Stomach (tissue), 9 donors: ENCODE results near the gene RTKN2. TPM values are rescaled to one million over a fixed set of nuclear protein-coding genes. Genes with fewer than 3 reads are reported as not detected.

Experiments used
- DNase-seq, 2 donors: peaks; one replicate each; pipeline versions ENCODE4 v3.0.0 to v3.0.0-alpha.2; 2013 to 2019
- H3K27ac ChIP-seq, 5 donors: fragments of 200-600 bp in 4 of 5; sonication (generic) in 4 of 5; one replicate each; pipeline ENCODE4 v1.5.1; 2013 to 2019; ENCODE audit warnings: mild to moderate bottlenecking in 1 of 5, moderate library complexity in 1 of 5
- H3K27me3 ChIP-seq, 3 donors: fragments of 200-600 bp; sonication (generic); one replicate each; pipeline ENCODE4 v1.5.1; 2017 to 2019; ENCODE audit warnings: mixed run types in 1 of 3
- H3K36me3 ChIP-seq, 4 donors: fragments of 200-600 bp; sonication (generic); 1 replicate in 3 of 4; 2 replicates in 1 of 4; pipeline ENCODE4 v1.5.1; 2016 to 2019
- H3K4me1 ChIP-seq, 4 donors: fragments of 200-600 bp; sonication (generic); one replicate each; pipeline ENCODE4 v1.5.1; 2016 to 2019
- H3K4me3 ChIP-seq, 4 donors: fragments of 200-600 bp; sonication (generic) in 3 of 4; one replicate each; pipeline ENCODE4 v1.5.1; 2016 to 2019; ENCODE audit warnings: mild to moderate bottlenecking in 1 of 4
- H3K9me3 ChIP-seq, 4 donors: fragments of 200-600 bp; sonication (generic); one replicate each; pipeline ENCODE4 v1.5.1; 2016 to 2019
- EP300 ChIP-seq: sonication (generic); formaldehyde crosslinking; IDR thresholded peaks from one replicate; pipeline ENCODE4 v1.6.1; 2017; ENCODE audit warnings: antibody characterized with exemption
- POLR2A ChIP-seq, 4 donors: fragments of 450-650 bp; IDR thresholded peaks; one replicate each; pipeline ENCODE4 v1.6.1; 2016; ENCODE audit warnings: antibody characterized with exemption in 4 of 4, control low read depth in 2 of 4, mild to moderate bottlenecking in 1 of 4, moderate library complexity in 1 of 4
- POLR2AphosphoS5 ChIP-seq, 3 donors: sonication (generic); formaldehyde crosslinking; IDR thresholded peaks; one replicate each; pipeline ENCODE4 v1.6.1; 2016; ENCODE audit warnings: antibody characterized with exemption in 3 of 3
- WGBS, 5 donors: extraction: QIAGEN DNeasy Blood & Tissue Kit in 3 of 5; methylation state at CpG; one replicate each; pipeline versions ENCODE4 v1.1.5 to v1.1.7; 2013 to 2018; 5-methylcytosine and 5-hydroxymethylcytosine counted together
- intact Hi-C: fragments of 100-400 bp; cut with DNase I; formaldehyde crosslinking; loops from one replicate; pipeline ENCODE4 v1.15.1; 2023; ENCODE audit warnings: low total_unique reads
- polyA plus RNA-seq, 3 donors: library from polyadenylated mRNA; stranded (reverse); fragments of 200-250 nt; gene quantifications; one replicate each; pipeline ENCODE4 v1.2.3, GENCODE V29; 2013
- total RNA-seq, 5 donors: library from RNA; depleted of rRNA; stranded (reverse); fragments of >200 nt; gene quantifications; one replicate each; pipeline versions ENCODE4 v1.1.0 to v1.2.3, GENCODE V29; 2014 to 2016
- TF ChIP-seq, protein P1 (sequence below), 7 experiments: fragments of 450-650 bp in 4 of 7; fragments of 200-600 bp in 3 of 7; sonication (generic) in 3 of 7; IDR thresholded peaks; one replicate each; pipeline ENCODE4 v1.5.1; 2016 to 2019; ENCODE audit warnings: antibody characterized with exemption in 7 of 7, control low read depth in 2 of 7, mild to moderate bottlenecking in 1 of 7
- donor health status: healthy with polysubstance abuse.
- donor health status: Bipolar disorder and iron deficiency.
- donor health status: healthy.

The RTKN2 gene
- total and polyA plus RNA-seq, 8 donors: 0.15 to 8.4 (median 1.8) TPM; not detected in 2

DNA sequence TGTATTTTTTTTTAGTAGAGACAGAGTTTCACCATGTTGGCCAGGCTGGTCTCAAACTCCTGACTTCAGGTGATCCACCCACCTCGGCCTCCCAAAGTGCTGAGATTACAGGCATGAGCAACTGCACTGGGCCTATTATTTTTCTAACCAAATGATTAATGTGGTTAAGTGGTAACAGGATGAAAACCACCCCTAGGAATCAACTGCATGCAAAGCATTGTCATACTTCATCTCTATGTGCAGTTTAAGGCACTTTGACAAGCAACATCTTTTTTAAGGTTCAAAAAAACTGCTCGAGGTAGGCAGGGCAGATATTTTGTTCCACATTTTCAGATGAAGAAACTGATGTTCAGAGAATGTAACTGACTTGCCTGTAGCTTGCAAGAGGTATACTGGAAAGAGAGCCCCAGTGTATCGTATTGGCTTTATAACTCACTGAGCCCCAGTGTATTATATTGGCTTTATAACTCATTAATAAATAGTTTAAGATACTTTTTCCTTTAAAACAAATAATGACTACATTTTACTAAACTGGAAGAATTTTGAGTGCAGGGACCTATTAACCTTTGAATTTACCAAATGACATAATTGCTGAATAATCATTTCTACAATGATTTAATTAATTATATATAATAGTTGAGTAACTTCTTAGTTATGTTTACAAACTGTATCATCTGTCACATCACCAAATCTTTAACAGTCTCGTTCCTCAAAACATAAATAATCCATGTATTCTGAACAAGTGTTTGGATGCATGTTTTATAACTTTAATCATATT lies 38.1 kb downstream of the RTKN2 start:
- intact Hi-C loops: no loop called here
- Histone ChIP-seq H3K4me1 (peaks cover 0 to 7% (median 0%) of the 10 kb centered on the region in 4 donors), H3K9me3 (no peaks in the 10 kb centered on the region), H3K27me3 (no peaks in the 10 kb centered on the region), H3K4me3 (no peak overlapping the region), H3K36me3 (no peaks in the 10 kb centered on the region), H3K27ac (no peak overlapping the region)
- TF ChIP-seq EP300 (no peak), POLR2AphosphoS5 (IDR thresholded peaks at IDR 0.05) (no peak), POLR2A (IDR thresholded peaks at IDR 0.05) (no peak)
- TF ChIP-seq, protein P1, sequence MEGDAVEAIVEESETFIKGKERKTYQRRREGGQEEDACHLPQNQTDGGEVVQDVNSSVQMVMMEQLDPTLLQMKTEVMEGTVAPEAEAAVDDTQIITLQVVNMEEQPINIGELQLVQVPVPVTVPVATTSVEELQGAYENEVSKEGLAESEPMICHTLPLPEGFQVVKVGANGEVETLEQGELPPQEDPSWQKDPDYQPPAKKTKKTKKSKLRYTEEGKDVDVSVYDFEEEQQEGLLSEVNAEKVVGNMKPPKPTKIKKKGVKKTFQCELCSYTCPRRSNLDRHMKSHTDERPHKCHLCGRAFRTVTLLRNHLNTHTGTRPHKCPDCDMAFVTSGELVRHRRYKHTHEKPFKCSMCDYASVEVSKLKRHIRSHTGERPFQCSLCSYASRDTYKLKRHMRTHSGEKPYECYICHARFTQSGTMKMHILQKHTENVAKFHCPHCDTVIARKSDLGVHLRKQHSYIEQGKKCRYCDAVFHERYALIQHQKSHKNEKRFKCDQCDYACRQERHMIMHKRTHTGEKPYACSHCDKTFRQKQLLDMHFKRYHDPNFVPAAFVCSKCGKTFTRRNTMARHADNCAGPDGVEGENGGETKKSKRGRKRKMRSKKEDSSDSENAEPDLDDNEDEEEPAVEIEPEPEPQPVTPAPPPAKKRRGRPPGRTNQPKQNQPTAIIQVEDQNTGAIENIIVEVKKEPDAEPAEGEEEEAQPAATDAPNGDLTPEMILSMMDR (IDR thresholded peaks at IDR 0.05): no peak
- WGBS, 5 donors: 82 to 92% (median 89%) methylated on average over 4 of the region's 4 CpGs
- no peak for DNase-seq

GRCh38 chr10:62225362-62225761 lies 43.3 kb downstream of the RTKN2 start:
- TF ChIP-seq POLR2A (IDR thresholded peaks at IDR 0.05): no peak
- no peak for TF ChIP-seq EP300
- TF ChIP-seq, protein P1 (IDR thresholded peaks at IDR 0.05): no peak
- TF ChIP-seq POLR2AphosphoS5 (IDR thresholded peaks at IDR 0.05): no peak
- intact Hi-C loops: no loop called here
- Histone ChIP-seq H3K36me3 (no peaks in the 10 kb centered on the region), H3K9me3 (no peaks in the 10 kb centered on the region), H3K4me1 (no peaks in the 10 kb centered on the region), H3K27ac (no peak overlapping the region), H3K4me3 (no peak overlapping the region), H3K27me3 (no peaks in the 10 kb centered on the region)
- WGBS, 5 donors: 82 to 98% (median 91%) methylated on average over 3 of the region's 3 CpGs
- no peak for DNase-seq

GRCh38 chr10:62224606-62225005 lies 44.0 kb downstream of the RTKN2 start:
- Histone ChIP-seq H3K4me1 (no peaks in the 10 kb centered on the region), H3K27me3 (no peaks in the 10 kb centered on the region), H3K27ac (no peak overlapping the region), H3K4me3 (no peak overlapping the region), H3K9me3 (no peaks in the 10 kb centered on the region), H3K36me3 (no peaks in the 10 kb centered on the region)
- TF ChIP-seq POLR2AphosphoS5 (IDR thresholded peaks at IDR 0.05) (no peak), EP300 (no peak), POLR2A (IDR thresholded peaks at IDR 0.05) (no peak)
- TF ChIP-seq, protein P1 (IDR thresholded peaks at IDR 0.05): no peak
- DNase-seq: no peak
- 86 to 100% (median 92%) methylated on average over 1 of the region's 1 CpG for WGBS, 5 donors
- intact Hi-C loops: no loop called here

- Histone ChIP-seq H3K27ac (no peak overlapping the region), H3K27me3 (no peaks in the 10 kb centered on the region), H3K36me3 (no peaks in the 10 kb centered on the region), H3K4me3 (no peak overlapping the region), H3K9me3 (no peaks in the 10 kb centered on the region), H3K4me1 (no peaks in the 10 kb centered on the region)
- WGBS, 5 donors: 64 to 81% (median 66%) methylated on average over 6 of the region's 6 CpGs
- TF ChIP-seq, protein P1 (IDR thresholded peaks at IDR 0.05): no peak
- TF ChIP-seq POLR2A (IDR thresholded peaks at IDR 0.05) (no peak), POLR2AphosphoS5 (IDR thresholded peaks at IDR 0.05) (no peak), EP300 (no peak)
- DNase-seq: no peak
- intact Hi-C loops: no loop called here
Observed at GRCh38 chr10:62217683-62218082, 51.0 kb downstream of the RTKN2 start.
